ENCODE measurements around the gene BRSK1.

Gene BRSK1

GRCh38 chr19:55254625-55254977 lies 29.2 kb upstream of the BRSK1 start:
- DNase-seq, result no peak

- no peak for DNase-seq
Observed at GRCh38 chr19:55255618-55256423, 28.0 kb upstream of the BRSK1 start.

GRCh38 chr19:55256562-55257460 lies 27.0 kb upstream of the BRSK1 start:
- DNase-seq, result no peak

GRCh38 chr19:55257461-55258420 lies 26.1 kb upstream of the BRSK1 start:
- DNase-seq, result no peak

- peak; percentile 38 for DNase-seq
Observed at GRCh38 chr19:55258476-55258827, 25.3 kb upstream of the BRSK1 start.

- DNase-seq, result peak; percentile 86
Observed at GRCh38 chr19:55258828-55259539, 24.8 kb upstream of the BRSK1 start, which contains the start of gene PPP6R1. TSS of gene PPP6R1 (minus strand) at chr19:55259017. CDS start at chr19:55247103, 11,914 bp downstream.

GRCh38 chr19:55259540-55260210 lies 24.1 kb upstream of the BRSK1 start:
- no peak for DNase-seq

- DNase-seq, result no peak
Observed at GRCh38 chr19:55261671-55262126, 22.1 kb upstream of the BRSK1 start.

GRCh38 chr19:55262359-55262758 lies 21.4 kb upstream of the BRSK1 start:
- DNase-seq, result no peak

- DNase-seq, result no peak
Observed at GRCh38 chr19:55264531-55264930, 19.3 kb upstream of the BRSK1 start.

- no peak for DNase-seq
Observed at GRCh38 chr19:55265173-55265572, 18.6 kb upstream of the BRSK1 start.

- DNase-seq, result no peak
Observed at GRCh38 chr19:55265723-55266386, 17.9 kb upstream of the BRSK1 start.

- no peak for DNase-seq
Observed at GRCh38 chr19:55266404-55266803, 17.4 kb upstream of the BRSK1 start.

GRCh38 chr19:55266840-55267239 lies 17.0 kb upstream of the BRSK1 start:
- no peak for DNase-seq

GRCh38 chr19:55269299-55269698 lies 14.5 kb upstream of the BRSK1 start:
- DNase-seq, result no peak

- DNase-seq, result no peak
Observed at GRCh38 chr19:55270172-55270942, 13.4 kb upstream of the BRSK1 start.

GRCh38 chr19:55272142-55272541 lies 11.7 kb upstream of the BRSK1 start:
- no peak for DNase-seq

- no peak for DNase-seq
Observed at GRCh38 chr19:55273978-55274707, 9.7 kb upstream of the BRSK1 start.
